Measurements from ENCODE around the gene TMEM204.

Gene TMEM204

DNA sequence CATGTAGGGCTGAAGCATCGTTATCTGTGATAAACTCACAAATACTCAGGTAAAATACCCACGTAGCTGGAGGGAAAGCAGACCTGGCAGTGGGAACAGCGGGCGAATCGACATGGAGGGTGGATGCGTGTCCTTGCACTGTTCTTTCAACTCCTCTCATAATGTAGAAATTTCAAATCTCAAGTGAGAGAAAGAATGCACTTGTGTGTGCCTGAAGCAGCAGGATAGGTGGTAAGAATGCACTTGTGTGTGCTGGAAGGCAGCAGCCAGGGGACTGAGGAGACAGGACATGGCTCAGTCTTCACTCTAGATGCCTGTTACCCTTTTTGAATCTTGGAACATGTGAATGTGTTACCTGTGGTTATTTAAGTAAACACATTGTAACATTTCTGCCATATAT, 68.0 kb downstream of the TMEM204 start:
- no peak for DNase-seq

DNA sequence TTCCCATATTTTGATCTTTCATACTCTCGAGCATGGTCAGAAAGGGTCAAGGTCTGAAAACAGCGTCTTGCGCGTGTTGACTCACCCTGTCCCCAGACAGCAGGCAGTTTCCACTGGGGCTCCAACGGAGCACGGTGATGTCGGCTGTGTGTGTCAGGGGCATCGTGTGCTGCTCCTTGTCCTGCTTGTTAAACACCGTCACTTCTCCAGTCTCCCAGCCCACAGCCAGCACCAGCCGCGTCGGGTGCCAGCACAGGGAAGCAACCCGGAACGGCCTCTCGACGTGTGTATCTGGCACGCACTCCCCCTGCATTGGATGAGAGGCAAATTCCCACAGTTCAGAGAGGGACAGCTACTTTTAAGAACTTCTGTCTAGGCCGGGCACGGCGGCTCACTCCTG, 68.8 kb downstream of the TMEM204 start:
- DNase-seq = no peak
